ENCODE results near the gene AS3MT. TPM values are rescaled to one million over a fixed set of nuclear protein-coding genes. Genes with fewer than 3 reads are reported as not detected.

The AS3MT gene
- total RNA-seq, 1 donor from 2014 or later, result 2.0 TPM

DNA sequence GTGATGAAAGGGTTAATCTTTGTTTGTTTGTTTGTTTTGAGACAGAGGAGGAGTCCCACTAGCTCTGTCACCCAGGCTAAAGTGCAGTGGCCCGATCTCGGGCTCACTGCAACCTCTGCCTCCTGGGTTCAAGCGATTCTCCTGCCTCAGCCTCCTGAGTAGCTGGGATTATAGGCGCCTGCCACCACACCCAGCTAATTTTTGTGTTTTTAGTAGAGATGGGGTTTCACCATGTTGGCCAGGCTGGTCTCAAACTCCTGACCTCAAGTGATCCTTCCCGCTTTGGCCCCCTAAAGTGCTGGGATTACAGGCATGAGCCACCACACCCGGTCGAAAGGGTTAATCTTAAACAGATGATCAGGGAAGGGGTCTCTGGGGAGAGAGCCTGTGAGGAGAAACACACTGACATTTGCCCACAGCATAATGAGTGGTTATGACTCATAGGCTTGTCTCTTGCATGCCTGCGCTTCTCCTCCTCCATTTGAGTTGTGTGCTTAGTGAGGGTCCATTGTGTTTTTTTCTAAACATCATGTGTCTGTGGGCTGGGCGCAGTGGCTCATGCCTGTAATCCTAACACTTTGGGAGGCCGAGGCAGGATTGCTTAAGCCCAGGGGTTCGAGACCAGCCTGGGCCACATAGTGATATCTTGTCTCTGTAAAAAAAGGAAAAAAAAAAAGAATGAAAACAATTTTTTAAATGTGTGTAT, 13.4 kb upstream of the AS3MT start:
- peak; percentile 78 for DNase-seq

GRCh38 chr10:102856758-102857424, 12.4 kb upstream of the AS3MT start:
- DNase-seq, result no peak

GRCh38 chr10:102859911-102860310, 9.4 kb upstream of the AS3MT start:
- DNase-seq, result no peak

DNA sequence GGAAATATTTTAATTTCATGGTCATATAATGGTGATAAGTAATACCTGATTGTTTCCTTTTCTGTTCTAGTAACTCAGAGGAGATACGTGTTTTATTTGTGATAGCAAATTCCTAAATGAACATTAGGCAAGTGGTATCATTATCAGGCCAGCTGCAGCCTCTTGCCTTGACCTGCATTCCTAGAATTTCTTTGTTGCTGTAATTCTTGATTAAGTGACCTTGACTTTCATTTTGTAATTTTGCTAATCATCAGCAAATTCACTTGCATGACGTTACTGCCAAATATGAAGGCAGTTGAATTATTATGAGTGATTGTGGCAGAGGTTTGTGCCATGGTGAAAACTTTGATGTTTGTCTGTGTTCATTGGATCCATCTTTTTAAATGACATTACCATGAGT, 5.6 kb upstream of the AS3MT start:
- no peak for DNase-seq

GRCh38 chr10:102865620-102866019, 3.6 kb upstream of the AS3MT start:
- DNase-seq, result no peak

GRCh38 chr10:102868911-102869257, 386 bp upstream of the AS3MT start:
- no peak for DNase-seq

DNA sequence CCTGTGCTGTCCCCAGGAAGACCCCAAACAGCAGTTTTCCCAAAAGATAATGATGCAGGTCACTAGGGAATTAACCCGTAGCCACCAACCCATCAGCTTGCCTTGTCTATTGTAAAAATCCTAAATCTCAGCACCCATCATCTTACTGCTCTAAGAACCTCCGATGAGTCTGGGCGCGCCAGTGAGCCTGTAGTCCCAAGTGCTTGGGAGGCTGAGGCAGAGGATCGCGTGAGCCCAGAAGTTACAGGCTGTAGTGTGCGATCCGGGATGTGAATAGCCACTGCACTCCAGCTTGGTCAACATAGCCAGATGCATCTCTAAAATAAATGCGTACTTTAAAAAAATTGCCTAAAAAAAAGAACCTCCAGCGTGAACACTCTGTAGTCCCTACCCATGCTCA, 951 bp downstream of the AS3MT start:
- no peak for DNase-seq

- no peak for DNase-seq
Observed at GRCh38 chr10:102872163-102872562, 2.9 kb downstream of the AS3MT start.

- no peak for DNase-seq
Observed at GRCh38 chr10:102876747-102877153, 7.5 kb downstream of the AS3MT start.

- no peak for DNase-seq
Observed at GRCh38 chr10:102878629-102879028, 9.4 kb downstream of the AS3MT start.

GRCh38 chr10:102880256-102880655, 11.0 kb downstream of the AS3MT start:
- no peak for DNase-seq

- DNase-seq, result no peak
Observed at GRCh38 chr10:102888048-102888447, 18.8 kb downstream of the AS3MT start.

- no peak for DNase-seq
Observed at GRCh38 chr10:102894466-102895213, 25.4 kb downstream of the AS3MT start.

DNA sequence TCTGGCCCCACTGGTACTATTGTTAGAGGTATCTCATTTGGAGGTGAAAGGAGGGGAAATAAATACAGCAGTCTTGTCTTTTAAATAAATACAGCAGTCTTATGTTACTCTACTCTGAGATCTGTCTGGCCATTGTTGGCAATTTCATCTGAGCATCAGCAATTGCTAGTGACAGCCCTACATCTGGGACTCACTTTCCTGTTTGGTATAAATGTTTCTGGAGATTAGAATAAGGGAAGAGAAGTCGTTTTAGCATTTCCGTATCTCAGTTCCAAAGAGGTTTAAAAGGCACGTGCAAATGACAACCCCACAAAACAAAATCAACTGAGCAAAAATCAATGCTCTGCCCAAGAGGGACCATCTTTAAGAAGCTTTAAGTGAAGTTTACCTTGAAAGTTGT, 30.7 kb downstream of the AS3MT start:
- no peak for DNase-seq

GRCh38 chr10:102904346-102904745, 35.1 kb downstream of the AS3MT start:
- no peak for DNase-seq

DNA sequence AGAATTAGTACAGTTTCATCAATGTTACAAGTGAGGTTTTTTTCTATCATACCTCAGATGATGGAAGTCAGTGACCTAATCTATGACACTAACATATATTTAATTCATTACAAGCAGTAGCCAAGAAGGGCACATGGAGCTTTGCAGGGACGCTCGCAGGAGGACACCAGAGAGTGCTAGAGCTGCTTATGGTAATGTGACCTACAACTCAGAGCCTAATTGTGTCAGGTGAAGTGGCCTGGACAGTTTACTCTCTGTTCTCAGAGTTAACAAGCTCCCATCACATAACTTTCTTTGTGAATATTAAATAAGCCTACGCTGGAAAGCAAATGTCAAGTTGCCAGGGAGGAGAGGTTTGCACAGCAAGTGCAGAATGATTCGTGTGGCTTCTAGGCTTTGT, 37.2 kb downstream of the AS3MT start:
- no peak for DNase-seq

- no peak for DNase-seq
Observed at GRCh38 chr10:102914781-102915180, 45.5 kb downstream of the AS3MT start.

- DNase-seq, result no peak
Observed at GRCh38 chr10:102916173-102916572, 46.9 kb downstream of the AS3MT start.

- DNase-seq, result peak; percentile 82
Observed at GRCh38 chr10:102917314-102917961, 48.2 kb downstream of the AS3MT start.

DNA sequence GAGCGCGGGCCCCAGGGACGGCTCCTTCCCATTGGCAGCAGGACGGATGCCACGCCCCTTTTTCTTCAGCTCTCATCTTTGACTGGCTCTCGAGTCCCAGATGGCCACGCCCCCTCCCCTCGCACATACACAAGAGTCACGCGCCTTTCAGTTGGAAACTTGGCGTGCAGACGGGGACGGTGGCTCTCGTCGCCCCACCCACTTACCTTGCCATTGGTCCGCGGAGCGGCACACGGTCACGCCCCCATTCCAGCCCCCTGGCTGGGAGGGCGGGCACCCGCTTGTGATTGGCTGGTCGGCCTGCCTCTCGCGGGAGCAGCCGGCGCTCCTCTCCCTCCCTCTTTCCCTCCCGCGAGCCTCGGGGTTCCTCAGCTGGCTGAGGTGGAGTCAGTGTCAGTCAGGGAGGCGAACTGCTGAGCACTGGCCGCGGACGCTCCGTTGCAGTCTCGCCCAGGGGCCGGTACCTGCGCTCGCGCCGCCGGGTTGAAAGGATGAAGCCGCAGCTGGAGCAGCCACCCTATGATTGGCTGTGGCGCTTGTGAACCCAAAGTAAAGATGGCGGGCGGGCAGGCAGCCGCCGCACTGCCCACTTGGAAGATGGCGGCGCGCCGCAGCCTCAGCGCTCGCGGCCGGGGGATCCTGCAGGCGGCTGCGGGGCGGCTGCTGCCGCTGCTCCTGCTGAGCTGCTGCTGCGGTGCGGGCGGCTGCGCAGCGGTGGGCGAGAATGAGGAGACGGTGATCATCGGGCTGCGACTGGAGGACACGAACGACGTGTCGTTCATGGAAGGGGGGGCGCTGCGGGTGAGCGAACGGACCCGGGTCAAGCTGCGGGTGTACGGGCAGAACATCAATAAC, 48.9 kb downstream of the AS3MT start, which contains the start of gene CNNM2:
Gene CNNM2 (plus strand): TSS at position 333 of the 855 bp plus-strand sequence. CDS start 187 bp downstream, at position 520.
- DNase-seq, result peak; percentile 100

DNA sequence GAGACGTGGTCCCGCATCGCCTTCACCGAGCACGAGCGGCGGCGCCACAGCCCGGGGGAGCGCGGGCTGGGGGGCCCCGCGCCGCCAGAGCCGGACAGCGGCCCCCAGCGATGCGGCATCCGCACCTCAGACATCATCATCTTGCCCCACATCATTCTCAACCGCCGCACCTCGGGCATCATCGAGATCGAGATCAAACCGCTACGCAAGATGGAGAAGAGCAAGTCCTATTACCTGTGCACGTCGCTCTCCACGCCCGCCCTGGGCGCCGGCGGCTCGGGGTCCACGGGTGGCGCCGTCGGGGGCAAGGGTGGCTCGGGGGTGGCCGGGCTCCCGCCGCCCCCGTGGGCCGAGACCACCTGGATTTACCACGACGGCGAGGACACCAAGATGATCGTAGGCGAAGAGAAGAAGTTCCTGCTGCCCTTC, 49.6 kb downstream of the AS3MT start:
- DNase-seq, result peak; percentile 15
